Stomach smooth muscle (tissue), 2 donors: ENCODE data around the gene CCL3.

Experiments
- H3K27ac ChIP-seq: one replicate; pipeline ENCODE4 v1.7.0; 2013; ENCODE audit warnings: mild to moderate bottlenecking, low read length, inconsistent platforms
- H3K27me3 ChIP-seq, 2 donors: one replicate each; pipeline ENCODE4 v1.7.0; 2013; ENCODE audit warnings: low read length in 2 of 2; ENCODE audit not compliant: insufficient read depth in 2 of 2, control insufficient read depth in 1 of 2
- H3K36me3 ChIP-seq, 2 donors: one replicate each; pipeline ENCODE4 v1.7.0; 2013; ENCODE audit warnings: low read length in 2 of 2; ENCODE audit not compliant: control insufficient read depth in 2 of 2, insufficient read depth in 2 of 2
- H3K4me1 ChIP-seq: one replicate; pipeline ENCODE4 v1.7.0; 2013; ENCODE audit warnings: low read length; ENCODE audit not compliant: control insufficient read depth, insufficient read depth
- H3K4me3 ChIP-seq, 2 donors: one replicate each; pipeline ENCODE4 v1.7.0; 2013; ENCODE audit warnings: low read length in 2 of 2
- H3K9ac ChIP-seq, 2 donors: one replicate each; pipeline ENCODE4 v1.7.0; 2013; ENCODE audit warnings: low read length in 2 of 2, mild to moderate bottlenecking in 1 of 2
- H3K9me3 ChIP-seq, 2 donors: one replicate each; pipeline ENCODE4 v1.7.0; 2013; ENCODE audit warnings: low read length in 2 of 2; ENCODE audit not compliant: control insufficient read depth in 2 of 2
- donor health status: healthy.
- donor health status: Pancreatic carcinoma.

CCL3 gene

DNA sequence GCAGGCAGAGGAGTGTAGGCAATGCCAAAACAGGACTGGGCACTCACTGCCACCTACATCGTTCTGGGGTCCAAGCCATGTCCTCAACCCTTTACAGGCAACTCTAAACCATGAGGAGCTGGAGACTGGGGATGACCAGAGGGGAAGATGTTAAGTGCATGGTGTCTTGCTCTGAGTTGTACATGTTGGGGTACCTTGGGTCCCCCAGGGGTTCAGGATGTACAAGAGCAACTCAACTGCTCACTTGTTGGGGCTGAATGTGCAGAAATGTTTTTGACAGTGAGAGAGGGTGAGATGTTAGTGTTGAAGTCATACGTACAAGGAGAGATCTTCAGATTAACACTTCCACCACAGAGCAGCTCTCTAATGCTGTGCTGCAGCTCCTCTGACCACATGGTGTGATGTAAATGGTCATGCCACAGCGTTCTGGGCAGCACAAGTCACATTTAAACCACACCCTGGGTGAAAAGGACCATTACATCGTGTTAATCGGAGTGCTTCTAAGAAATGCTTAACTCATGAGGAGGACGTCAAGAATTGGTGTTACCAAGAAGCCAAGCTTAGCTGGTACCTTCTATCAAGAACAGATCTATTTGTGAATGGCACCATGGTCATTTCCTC lies 23.5 kb downstream of the CCL3 start:
- Histone ChIP-seq H3K27ac (no peak overlapping the region), H3K4me1 (no peaks in the 10 kb centered on the region), H3K9me3 (peaks cover 0 to 3% of the 10 kb centered on the region in 2 donors)

DNA sequence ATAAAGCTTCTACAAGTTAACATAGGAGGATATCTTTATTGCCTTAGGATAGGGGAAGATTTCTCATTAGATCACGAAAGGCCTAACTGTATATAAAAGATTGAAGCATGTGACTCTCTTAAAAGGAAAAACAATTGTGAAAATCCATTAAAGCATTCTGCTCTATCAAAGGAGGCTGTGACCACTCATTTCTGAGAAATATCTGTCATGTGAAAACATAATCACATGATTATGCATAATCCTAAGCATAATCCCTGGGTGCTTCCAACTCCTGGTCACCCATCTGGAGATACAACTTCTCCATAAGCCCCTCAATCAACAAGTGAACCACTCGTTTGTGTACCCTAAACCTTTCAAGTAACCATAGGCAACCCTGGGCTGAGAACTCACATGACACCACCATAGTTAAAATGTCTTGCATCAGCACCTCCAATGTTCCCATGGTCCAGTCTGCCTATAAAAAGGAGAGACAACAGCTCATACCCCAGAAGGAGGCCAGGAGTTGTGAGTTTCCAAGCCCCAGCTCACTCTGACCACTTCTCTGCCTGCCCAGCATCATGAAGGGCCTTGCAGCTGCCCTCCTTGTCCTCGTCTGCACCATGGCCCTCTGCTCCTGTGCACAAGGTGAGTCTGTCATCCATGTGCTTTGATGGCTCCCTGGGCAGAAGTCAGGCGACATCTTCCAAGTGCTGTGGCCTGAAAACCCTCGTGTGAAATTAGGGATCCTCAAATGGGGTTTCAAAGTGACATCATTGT lies 26.0 kb downstream of the CCL3 start, which contains the start of gene CCL18:
CCL18 (plus strand) TSS at position 487 of the 756 bp plus-strand sequence; CDS start at position 558, 71 bp downstream.
- H3K9ac ChIP-seq: no peak within 1 kb of the TSS
- no peak within 1 kb of the TSS for H3K27ac ChIP-seq
- no peak within 1 kb of the TSS for H3K4me3 ChIP-seq
- H3K27me3 ChIP-seq: peaks cover 0 to 3% of the 10 kb centered on the region in 2 donors
- H3K9me3 ChIP-seq: peaks cover 0 to 3% of the 10 kb centered on the region in 2 donors
- H3K4me1 ChIP-seq: no peaks in the 10 kb centered on the region
- no peaks in the 10 kb centered on the region for H3K36me3 ChIP-seq

More for the DNA sequence above, 23.5 kb downstream of the CCL3 start:
- H3K27me3 ChIP-seq: peaks cover 0 to 3% of the 10 kb centered on the region in 2 donors
- no peak overlapping the region for H3K4me3 ChIP-seq
- no peaks in the 10 kb centered on the region for H3K36me3 ChIP-seq
- H3K9ac ChIP-seq: no peak overlapping the region

DNA sequence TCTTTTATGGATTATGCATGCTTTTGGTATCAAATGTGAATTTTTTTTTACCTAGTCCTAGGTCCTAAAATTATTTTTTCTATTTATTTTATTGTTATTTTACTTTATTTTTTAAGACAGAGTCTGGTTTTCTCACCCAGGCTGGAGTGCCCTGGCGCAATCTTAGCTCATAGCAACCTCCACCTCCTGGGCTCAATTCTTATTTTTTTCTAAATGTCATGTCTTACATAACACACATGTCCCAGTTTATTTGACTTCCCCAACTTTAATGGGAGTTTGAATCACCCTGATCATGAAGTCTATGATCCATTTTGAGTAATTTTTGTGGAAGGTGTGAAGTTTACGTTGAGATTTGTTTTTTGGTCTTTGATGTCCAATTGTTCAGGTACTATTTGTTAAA lies 29.1 kb downstream of the CCL3 start:
- no peaks in the 10 kb centered on the region for H3K4me1 ChIP-seq
- no peak overlapping the region for H3K4me3 ChIP-seq
- H3K27me3 ChIP-seq: peaks cover 0 to 2% of the 10 kb centered on the region in 2 donors
- H3K9ac ChIP-seq: no peak overlapping the region
- peaks cover 0 to 3% of the 10 kb centered on the region in 2 donors for H3K9me3 ChIP-seq
- H3K36me3 ChIP-seq: no peaks in the 10 kb centered on the region
- no peak overlapping the region for H3K27ac ChIP-seq

DNA sequence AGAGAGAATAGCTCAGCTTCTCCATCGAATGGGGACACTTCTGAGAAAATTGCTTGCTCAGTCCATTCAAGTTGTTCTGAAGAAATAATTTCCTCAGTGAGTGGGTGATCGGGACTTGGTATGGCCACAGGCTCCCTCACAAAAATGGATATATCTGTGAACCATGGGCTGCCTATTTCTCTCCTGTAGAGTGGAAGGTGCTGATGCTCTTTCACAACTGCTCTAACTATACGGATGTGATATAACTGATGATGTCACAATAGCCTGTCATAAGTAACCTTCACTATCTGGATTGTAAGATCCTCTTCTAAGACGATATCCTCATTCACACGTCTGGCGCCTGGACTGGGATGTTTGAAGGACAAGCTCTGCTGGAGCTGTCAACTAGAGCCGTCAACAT lies 30.5 kb downstream of the CCL3 start:
- Histone ChIP-seq H3K27ac (no peak overlapping the region), H3K9ac (no peak overlapping the region), H3K36me3 (no peaks in the 10 kb centered on the region), H3K4me3 (no peak overlapping the region), H3K9me3 (no peaks in the 10 kb centered on the region), H3K27me3 (peaks cover 0 to 2% of the 10 kb centered on the region in 2 donors), H3K4me1 (no peaks in the 10 kb centered on the region)

DNA sequence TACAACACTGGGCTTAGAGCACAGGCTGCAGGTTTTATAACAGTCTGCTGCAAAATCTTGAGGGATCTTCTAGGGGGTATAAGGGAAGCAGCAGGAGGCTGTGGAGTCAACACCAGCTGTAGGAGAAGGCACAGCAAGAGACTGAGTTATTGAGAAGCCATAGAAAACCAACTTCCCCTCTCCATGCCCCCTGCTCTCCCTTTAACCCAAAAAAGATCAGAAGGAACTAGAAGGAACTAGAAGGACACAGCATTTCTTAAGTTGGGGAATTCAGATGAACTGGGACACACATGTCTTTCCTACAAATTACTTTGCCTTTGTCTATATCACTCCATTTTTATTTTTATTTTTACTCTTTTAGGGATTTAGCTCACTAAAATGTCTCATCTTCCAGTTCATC lies 32.0 kb downstream of the CCL3 start:
- Histone ChIP-seq H3K27ac (no peak overlapping the region), H3K9ac (no peak overlapping the region), H3K27me3 (peaks cover 0 to 2% of the 10 kb centered on the region in 2 donors), H3K36me3 (no peaks in the 10 kb centered on the region), H3K9me3 (no peaks in the 10 kb centered on the region), H3K4me3 (no peak overlapping the region), H3K4me1 (no peaks in the 10 kb centered on the region)

DNA sequence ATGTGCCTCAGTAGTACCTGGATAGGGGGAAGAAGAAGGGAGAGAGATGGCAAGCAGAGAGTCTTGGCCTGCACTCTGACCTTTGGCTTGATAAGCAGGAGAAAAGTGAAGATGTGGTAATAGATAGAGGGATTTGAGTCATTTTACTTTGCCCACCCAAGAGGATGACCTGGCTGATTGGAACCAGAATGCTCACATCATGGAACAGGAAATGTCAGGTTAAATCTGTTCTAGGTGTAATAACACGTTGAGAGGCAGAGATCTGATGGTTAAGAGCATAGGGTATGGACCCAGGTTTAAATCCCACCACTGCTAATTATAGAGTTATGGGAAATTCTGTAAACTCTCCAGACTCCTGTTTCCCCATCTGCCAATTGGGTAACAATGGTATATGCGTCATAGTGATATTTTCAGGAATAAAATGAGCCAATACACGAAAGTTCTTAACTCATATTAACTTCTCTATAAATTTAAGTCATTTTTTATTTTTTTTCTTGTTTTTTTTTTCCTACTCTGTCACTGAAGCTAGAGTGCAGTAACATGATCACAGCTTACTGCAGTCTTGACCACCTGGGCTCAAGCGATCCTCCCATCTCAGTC lies 33.9 kb downstream of the CCL3 start:
- Histone ChIP-seq H3K27ac (no peak overlapping the region), H3K36me3 (no peaks in the 10 kb centered on the region), H3K27me3 (peaks cover 0 to 2% of the 10 kb centered on the region in 2 donors), H3K9me3 (no peaks in the 10 kb centered on the region), H3K9ac (no peak overlapping the region), H3K4me1 (no peaks in the 10 kb centered on the region), H3K4me3 (no peak overlapping the region)

DNA sequence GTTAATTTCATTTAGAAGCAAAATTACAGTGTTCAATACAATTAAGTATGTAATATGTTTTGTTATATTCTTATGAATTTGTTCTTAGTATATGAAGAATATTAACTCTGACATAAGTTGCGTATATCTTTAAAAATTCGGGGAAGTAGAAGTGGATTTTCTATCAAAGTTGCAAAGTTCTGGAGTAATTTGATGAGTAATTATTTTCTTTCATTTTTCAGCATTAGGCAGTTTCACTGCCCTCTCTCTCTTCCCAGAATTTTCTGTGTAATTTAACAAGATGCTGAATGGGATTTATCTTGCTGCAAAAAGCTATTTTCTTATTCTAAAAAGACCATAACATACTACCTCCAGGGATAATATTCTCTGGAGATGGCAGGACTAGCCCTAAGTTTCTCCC lies 34.8 kb downstream of the CCL3 start:
- no peaks in the 10 kb centered on the region for H3K9me3 ChIP-seq
- H3K27ac ChIP-seq: no peak overlapping the region
- no peaks in the 10 kb centered on the region for H3K4me1 ChIP-seq
- H3K4me3 ChIP-seq: no peak overlapping the region
- H3K9ac ChIP-seq: no peak overlapping the region
- peaks cover 0 to 2% of the 10 kb centered on the region in 2 donors for H3K27me3 ChIP-seq
- no peaks in the 10 kb centered on the region for H3K36me3 ChIP-seq

DNA sequence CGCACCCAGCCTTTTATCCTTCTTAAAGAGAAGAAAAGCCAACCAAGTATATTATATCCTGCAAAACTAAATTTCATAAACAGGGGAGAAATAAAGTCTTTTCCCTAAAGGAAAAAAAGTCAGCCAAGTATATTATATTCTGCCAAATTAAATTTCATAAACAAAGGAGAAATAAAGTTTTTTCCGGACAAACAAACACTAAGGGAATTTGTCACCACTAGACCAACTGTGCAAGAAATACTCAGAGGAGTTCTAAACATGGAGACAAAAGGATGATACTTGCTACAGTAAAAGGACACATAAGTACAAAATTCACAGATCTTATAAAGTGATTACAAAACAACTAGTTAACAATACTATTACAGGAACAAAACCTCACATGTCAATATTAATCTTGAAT lies 40.3 kb downstream of the CCL3 start:
- H3K36me3 ChIP-seq: no peaks in the 10 kb centered on the region
- no peaks in the 10 kb centered on the region for H3K4me1 ChIP-seq
- no peaks in the 10 kb centered on the region for H3K27me3 ChIP-seq
- H3K27ac ChIP-seq: no peak overlapping the region
- H3K9me3 ChIP-seq: peaks cover 4 to 6% of the 10 kb centered on the region in 2 donors
- no peak overlapping the region for H3K4me3 ChIP-seq
- H3K9ac ChIP-seq: no peak overlapping the region

DNA sequence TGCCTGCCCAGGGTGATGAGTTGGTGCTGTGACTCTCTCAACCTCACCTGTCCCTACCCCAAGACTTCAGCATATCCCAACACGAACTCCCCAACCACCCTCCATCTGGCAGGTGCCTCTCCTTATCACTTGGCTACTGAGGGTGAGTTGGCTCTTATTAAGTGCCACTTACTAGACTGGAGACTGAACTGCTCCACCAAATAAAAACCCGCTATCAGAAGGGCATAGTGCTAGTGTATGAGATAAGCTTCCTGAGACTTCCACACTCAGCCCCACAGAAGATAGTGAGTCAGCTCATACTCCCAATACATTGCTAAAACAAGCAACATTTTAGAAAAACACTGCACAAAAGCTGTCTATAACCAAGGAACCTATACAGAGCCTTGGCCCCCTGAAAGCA lies 41.9 kb downstream of the CCL3 start:
- Histone ChIP-seq H3K36me3 (no peaks in the 10 kb centered on the region), H3K27me3 (no peaks in the 10 kb centered on the region), H3K27ac (no peak overlapping the region), H3K4me1 (no peaks in the 10 kb centered on the region), H3K9ac (no peak overlapping the region), H3K9me3 (peaks cover 4 to 6% of the 10 kb centered on the region in 2 donors), H3K4me3 (no peak overlapping the region)
